ENCODE data around the gene CCNYL1.
"Not testable (repeated sequence)": the region's sequence is repeated elsewhere in the genome, so short reads cannot be mapped to it uniquely, and the experiment has no call there.

Gene CCNYL1

DNA sequence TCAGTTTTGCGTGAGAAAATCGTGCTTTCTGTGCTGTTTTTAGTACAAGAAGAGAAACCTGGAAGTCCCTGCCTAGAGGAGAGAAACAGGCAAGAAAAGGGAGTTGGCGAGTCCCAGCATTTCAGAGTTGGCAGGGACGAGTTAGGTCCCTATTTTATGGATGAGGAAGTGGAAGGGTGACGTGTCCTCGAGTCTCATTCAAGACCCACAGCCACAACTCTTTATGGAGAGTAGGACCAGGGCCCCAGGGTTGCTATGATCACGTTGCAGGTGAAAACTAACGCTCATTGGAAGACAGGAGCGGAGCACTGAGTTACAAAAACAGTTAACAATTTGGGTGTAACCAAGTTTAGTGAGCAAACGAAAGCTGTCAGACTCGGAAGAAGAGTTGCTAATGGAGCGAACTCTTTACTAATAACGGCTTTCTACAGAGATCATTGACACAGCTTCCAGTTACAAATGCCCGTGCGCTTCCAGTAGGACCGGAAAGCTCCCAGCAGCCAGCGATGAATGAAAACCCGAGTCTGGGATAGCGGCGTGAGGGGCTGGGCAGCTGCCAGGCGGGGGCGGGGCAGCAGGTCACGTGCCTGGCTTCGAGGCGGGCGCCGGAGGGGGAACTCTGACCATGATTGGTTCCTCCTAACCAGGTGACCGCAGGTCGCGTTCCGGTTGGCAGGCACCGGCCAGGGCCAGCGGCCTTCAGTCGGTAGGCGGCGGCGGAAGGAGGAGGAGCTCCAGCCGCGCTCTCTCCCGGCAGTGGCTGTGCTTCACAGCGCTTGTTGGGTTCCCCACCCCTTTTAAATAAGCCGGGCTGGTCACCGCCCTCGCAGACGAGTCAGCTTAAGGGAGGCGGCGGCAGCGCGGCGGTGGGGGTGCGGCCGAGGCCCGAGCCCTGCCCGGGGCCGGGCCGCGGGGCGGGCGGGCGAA is at the start of gene CCNYL1:
TSS of gene CCNYL1 (plus strand) at position 827 of the 927 bp plus-strand sequence. CDS start 257 bp downstream, outside the sequence.
- peak; percentile 97 for DNase-seq (ENCODE audit: low read depth)

DNA sequence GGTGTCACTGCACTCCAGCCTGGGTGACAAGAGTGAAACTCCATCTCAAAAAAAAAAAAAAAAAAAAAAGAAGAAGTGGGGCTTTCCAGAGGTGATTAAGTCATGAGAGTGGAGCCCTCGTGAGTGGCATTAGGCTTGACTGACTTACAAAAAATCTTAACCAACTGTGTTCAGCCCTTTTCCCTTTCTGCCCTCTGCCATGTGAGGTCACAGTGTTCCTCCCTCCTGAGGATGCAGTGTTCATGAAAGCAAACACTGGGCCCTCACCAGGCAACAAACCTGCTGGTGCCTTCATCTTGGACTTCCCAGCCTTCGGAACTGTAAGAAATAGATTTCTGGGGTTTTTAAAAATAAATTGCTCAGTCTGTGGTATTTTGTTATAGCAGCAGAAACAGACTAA is 49.2 kb upstream of the CCNYL1 start:
- DNase-seq (ENCODE audit: low read depth) = no peak

DNA sequence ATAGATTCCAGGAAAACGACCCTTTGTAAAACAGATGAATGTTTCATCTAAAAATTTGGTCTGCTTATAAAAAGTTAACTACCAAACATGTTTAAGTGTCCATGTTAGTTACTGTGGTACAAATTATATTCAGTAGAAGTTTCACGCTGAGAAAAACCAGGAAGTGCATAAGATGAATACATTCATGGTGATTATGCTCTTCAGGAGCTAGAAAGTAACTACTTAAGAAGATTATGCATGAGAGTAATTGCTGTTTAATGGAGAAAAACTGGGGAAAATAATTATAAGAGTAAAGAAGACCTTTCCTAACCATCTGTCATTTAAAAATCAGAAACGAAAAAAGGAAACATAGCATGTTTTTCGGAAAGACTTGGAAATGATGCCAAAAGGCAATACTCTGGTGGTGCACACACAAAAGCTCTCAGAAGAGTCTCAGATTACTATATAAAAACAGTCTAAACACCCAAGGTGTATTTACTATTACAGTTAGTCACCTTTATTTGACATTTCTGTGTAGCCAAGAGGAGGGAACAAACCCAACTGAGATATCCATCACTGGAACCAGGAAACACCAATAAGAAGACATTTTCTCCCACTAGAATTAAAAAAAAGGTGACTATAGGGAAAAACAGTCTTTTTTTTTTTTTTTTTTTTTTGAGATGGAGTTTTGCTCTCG is 47.4 kb upstream of the CCNYL1 start:
- no peak for DNase-seq (ENCODE audit: low read depth)

DNA sequence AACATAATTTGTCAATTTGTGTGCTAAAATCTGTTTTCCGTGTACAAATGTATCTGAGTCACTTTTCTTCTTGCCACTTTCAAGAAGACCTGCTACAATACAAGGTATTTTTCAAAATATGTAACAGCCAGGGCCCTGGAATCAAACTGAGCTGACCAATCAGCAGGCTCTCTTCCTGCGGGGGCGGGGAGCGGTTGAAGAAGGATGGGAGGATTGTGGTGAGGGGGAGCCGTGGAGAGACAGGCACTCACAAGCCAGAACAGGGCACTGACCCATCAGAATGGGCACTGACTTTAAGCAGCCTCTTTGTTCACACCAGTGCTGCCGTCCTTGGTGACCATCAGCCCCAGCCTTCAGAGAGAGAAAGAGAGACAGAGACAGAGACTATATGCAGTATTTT is 40.6 kb upstream of the CCNYL1 start:
- DNase-seq (ENCODE audit: low read depth) = no peak

DNA sequence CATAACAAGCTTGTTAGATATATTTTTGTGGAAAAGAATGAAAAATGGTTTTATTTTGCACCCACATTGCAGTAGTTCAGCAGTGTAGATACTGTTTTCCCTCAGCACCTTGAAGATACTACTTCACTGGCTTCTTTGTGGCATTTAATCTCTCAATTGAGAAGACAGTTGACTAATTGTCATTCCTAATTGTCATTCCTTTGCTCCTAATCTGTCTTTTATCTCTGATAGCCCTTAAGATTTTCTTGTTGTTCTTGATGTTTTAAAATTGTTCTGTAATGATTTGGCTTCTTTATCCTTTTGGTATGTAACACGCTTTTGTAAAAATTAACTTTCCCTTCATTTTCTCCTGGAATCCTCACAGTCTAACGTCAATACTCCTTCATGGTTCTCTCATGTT is 38.0 kb upstream of the CCNYL1 start:
- DNase-seq (ENCODE audit: low read depth) = no peak

DNA sequence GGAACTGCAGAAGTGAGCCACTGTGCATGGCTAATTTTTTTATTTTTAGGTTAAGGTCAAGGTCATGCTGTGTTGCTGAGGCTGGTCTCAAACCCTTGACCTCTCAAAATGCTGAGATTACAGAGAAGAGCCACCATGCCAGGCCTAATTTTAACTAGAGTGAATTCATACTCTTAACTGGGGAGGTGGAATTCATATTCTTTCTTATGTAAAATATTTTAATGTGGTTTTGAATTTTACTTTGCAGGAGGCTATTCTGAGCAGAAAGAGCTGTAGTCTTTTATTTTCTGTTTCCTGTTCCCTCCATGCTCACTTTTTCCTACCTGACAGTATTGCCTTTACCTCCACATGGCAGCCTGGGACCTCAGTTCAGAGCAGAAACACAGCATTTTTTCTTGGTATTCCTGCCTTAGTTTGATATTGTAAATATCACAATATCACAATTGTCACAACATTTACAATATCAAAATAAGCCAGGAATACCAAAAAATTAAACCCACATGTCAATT is 37.1 kb upstream of the CCNYL1 start:
- no peak for DNase-seq (ENCODE audit: low read depth)

DNA sequence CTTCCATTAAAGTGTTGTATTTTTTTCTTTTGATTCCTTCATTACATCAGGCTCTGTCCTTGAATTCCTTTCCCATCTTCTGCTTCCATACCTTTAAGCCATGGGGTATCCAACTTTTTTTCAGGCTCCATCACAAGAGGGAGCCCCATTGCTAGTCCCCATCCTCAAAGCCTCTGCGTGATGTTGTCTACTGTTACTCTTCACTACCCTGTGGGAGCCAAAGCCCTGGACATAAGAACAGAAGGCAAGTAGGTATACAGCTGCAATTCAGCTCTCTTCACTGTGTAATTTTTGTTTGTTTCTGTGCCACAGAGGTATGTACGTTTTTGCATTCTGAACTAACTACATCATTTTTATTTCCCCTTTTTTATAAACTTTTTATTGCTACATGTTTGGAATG is 36.6 kb upstream of the CCNYL1 start:
- DNase-seq (ENCODE audit: low read depth) = no peak

DNA sequence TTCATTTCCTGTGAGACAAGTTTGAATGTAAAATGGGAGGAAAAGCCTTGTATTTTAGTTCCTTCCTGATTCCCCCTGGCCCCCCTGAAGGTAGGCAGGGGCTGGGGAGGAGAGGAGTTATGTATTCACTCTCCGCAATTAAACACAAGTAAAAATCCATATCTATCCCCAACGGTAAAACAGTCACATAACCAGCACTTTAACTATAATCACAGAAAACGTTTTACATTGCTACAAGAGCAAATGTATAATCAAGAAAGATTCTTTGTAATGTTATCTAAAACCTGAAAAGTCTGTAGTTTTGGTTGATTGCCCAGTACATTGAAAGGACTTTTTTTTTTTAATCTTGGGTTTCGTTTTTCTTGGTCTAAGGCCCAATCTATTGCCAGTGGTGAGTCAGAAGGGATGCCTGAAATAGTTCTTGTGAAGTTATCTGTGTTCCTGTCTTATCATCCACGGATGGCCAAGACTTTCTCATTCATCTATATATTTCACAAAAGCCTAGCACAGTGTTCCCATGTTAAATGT is 34.5 kb upstream of the CCNYL1 start:
- DNase-seq (ENCODE audit: low read depth) = no peak

DNA sequence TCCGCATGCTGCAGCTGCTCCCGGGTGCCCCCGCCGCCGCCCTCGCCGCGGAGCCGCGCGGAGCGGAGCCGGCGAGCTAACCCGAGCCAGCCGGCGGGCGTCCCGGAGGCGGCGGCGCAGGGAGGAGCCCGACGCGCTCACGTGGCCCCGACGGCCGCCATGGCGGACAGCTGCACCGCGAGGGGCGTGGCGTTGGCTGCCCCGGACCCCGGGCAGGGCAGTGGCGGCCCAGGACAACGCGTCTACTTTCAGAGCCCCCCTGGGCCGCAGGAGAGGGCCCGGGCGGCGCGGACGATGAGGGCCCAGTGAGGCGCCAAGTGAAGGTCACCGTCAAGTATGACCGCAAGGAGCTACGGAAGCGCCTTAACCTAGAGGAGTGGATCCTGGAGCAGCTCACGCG is 30.0 kb upstream of the CCNYL1 start:
- no peak for DNase-seq (ENCODE audit: low read depth)

DNA sequence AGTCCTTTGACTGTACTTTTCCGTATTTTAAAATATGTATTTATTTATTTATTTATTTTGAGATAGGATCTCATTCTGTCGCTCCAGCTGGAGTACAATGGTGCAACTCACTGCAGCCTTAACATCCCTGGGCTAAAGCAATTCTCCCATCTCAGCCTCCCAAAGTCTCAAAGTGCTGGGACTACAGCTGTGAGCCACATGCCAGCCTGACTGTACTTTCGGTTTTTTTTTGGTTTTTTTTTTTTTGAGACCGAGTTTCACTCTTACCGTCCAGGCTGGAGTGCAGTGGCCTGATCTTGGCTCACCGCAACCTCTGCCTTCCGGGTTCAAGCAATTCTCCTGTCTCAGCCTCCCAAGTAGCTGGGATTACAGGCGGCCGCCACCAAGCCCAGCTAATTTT is 28.9 kb upstream of the CCNYL1 start:
- DNase-seq (ENCODE audit: low read depth) = no peak

DNA sequence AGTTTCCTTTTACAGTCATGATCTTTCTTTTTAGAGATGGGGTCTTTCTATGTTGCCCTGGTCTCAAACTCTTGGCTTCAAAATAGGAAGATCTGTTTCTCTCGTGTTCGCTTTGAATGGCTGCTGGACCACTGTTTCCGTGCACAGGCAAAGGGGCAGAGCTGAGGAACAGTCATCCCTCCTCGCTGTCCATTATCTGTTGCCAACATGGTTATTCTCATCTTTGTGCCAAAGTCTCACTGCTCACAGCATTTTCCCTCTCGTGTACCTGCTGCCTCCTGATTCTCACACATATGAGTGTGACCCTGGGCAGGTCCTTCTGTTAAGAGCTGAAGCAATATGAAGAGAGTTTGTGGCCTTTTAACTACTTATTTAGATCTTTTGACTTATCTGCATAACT is 28.0 kb upstream of the CCNYL1 start:
- no peak for DNase-seq (ENCODE audit: low read depth)

DNA sequence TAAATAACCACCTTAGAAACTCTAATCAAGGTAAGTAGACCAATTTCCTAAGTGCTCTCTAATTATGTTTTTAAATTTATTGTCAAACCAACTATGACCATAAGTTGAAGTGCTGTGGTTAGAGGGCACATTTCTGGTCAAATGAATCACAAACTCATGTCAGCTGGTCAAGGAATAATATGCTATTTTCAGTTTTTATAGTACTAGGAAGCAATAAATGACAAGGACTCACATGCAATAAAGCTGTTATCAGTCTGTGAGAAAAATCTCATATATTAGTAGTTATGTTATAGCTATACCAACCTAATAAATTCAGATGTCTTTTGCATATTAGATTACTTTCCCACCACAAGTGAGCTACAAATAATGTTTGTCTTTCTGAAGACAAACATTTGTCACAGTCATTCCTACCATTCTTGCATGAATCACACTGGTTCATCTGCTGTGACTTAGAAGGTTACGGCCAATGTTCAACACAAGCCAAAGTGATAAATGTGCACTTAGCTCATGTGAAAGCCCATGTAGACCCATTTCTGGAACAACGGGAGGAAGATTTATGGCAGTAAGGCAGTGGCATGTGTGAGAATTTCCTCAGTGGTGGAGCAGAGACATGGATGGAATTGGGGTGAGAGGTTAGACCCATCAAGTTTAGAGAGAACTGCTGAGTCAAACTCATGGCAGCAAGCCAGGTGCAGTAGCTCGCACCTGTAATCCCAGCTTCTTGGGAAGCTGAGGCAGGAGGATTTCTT is 27.4 kb upstream of the CCNYL1 start:
- no peak for DNase-seq (ENCODE audit: low read depth)

DNA sequence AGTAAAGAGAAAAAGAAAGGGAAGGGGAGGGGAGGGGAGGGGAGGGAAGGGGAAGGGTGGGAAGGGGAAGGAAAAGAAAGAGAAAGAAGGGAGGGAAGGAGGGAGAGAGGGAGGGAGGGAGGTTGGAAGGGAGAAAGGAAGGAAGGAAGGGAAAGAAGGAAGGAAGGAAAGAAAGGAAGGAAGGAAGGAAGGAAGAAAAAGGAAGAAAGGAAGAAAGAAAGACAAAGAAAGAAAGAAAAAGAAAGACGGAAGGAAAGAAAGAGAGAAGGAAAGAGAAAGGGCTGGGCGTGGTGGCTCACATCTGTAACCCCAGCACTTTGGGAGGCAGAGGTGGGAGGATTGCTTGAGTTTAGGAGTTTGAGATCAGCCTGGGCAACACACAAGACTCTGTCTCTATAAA is 24.6 kb upstream of the CCNYL1 start:
- no peak for DNase-seq (ENCODE audit: low read depth)

DNA sequence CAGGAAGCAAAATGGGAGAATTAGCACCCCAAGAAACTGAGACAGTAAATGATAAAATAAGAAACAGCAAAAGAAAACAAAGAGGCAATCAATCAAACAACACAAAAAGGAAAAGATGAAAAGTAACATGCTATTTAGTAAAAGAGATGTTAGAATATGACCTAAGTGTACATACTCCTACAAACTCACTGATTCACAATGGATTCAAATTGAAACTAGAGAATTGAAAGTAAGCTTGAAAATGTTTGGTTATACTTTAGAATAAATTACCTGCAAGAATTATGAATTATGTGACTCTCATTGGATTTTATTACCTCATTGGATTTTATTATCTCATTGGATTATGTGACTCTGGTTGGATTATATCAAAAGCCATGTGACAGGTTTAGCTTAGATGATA is 22.8 kb upstream of the CCNYL1 start:
- no peak for DNase-seq (ENCODE audit: low read depth)

DNA sequence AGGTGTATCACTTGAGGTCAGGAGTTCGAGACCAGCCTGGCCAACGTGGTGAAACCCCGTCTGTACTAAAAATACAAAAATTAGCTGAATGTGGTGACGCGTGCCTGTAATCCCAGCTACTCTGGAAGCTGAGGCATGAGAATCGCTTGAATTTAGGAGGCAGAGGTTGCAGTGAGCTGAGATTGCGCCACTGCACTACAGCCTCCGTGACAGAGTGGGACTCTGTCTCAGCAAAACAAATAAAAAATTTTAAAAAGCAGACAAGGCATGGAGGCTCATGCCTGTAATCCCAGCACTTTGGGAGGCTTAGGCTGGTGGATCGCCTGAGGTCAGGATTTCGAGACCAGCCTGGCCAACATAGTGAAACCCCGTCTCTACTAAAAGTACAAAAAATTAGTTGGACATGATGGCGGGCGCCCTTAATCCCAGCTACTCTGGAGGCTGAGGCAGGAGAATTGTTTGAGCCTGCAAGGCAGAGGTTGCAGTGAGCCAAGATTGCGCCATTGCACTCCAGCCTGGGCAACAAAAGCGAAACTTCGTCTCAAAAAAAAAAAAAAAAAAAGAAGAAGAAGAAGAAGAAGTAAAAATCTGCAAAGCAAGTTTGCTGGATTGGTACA is 20.5 kb upstream of the CCNYL1 start:
- DNase-seq (ENCODE audit: low read depth) = not testable (repeated sequence)

DNA sequence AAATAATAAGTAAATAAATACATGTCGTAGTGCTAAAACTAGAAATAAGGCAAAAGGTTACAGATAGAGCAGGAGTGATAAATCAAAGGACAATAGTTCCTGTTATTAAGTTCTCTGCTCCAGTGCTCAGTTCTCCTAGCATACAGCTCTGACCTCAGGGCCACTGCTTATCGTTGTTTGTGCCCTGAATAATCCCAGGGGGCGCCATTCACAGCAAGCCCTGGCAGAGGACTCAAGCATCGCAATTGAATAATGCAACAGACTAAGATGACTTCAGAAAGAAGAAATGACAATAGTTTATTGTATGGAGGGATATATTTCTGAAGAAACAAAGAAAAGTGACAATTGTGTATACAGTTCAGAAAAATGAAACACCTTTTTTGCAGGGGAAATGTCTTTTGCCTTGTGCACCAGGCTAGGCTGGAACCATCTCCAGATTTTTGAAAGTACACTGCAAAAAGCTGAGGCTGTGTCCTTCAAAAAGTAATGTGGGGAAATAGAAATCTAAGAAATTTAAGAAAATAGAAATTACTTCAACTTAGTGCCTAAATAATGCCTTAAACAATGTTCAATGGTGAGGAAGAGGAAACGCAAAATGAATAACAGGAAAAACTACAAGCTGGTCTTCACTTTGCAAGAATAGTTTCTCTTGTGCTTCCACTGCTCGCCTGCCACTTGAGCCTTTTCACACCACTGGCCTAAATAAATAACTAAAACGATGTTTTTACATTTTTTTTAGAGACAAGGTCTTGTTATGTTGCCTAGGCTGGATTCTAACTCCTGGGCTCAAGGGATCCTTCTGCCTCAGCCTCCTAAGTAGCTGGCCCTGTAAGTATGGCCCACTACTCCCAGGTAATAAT is 19.0 kb upstream of the CCNYL1 start:
- peak; percentile 20 for DNase-seq (ENCODE audit: low read depth)

DNA sequence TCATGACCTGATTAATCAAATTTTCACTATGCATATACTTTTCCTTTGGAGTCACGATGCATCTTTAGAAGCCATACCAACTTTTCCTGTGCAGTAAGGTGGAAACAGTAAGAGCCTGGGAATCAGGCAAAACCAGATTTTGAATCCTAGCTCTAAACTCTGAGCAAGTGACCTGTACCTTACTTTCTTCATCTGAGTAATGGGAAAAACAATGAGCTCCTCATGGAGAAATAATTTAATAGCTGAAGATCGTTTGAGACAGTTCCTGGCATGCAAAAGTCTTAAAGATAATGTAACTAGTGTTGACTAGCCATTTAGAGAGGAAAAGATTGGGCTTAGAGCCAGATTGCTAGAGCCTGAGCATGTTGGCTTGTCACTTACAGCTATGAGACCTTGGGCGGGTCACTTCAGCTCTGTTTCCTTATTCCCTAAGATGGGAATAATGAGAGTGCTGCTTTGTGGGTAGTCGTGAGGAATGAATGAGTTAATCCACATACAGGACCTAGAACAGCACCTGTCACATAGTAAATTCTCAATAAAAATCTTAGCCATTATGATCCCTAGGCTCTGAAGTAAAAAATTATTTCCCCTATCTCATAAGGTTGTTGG is 17.7 kb upstream of the CCNYL1 start:
- no peak for DNase-seq (ENCODE audit: low read depth)

DNA sequence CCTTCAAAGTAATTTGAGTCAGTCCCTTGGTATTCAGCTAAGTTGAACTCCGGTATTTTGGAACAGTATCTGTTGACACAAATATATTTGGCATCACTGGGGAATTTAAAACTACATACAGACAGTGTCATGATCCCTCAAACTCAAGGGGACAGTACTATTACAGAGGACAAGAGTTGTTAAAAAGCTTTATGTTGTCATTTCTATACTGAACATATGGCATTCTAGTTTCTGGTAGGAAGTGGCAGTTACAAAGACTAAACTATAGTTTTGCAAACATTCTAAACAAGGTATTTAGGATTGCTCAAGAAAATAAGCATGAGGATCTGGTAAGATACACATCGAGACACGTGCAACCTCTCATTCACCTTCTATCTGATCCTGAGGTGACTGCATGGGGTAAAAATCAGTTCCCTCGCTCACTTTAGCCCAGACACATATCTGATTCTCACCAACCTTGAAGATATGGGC is 16.6 kb upstream of the CCNYL1 start:
- no peak for DNase-seq (ENCODE audit: low read depth)

DNA sequence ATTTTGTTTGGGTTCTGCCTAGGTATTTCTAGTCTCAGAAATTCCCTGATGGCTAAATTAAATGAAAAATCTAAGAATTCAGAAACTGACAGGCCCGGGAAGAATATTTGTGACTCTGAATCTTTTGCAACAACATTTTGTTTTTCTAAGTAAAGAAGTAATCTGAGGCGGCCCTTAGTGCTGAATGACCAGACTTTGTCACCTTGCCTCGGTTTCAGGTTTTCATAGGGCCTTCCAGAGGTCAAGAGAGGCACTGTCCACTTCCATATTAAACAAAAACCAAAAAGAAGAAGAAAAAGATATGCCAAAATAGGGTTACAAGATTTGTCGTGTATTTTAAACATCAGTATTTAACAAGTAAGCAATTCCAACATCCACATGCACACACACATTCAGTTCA is 16.1 kb upstream of the CCNYL1 start:
- DNase-seq (ENCODE audit: low read depth) = no peak

DNA sequence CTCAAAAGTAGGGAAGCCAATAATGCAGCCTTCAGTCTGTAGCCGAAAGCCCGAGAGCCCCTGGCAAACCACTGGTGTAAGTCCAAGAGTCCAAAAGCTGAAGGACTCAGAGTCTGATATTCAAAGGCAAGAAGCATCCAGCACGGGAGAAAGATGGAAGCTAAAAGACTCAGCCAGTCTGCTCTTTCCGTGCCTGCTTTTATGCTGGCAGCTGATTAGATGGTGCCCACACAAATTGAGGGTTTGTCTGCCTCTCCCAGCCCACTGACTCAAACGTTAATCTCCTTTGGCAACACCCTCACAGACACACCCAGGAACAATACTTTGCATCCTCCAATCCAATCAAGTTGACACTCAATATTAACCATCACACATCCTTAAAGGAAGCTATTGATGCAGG is 14.5 kb upstream of the CCNYL1 start:
- not testable (repeated sequence) for DNase-seq (ENCODE audit: low read depth)
